ENCODE data around the gene SLC35F1.

The SLC35F1 gene

DNA sequence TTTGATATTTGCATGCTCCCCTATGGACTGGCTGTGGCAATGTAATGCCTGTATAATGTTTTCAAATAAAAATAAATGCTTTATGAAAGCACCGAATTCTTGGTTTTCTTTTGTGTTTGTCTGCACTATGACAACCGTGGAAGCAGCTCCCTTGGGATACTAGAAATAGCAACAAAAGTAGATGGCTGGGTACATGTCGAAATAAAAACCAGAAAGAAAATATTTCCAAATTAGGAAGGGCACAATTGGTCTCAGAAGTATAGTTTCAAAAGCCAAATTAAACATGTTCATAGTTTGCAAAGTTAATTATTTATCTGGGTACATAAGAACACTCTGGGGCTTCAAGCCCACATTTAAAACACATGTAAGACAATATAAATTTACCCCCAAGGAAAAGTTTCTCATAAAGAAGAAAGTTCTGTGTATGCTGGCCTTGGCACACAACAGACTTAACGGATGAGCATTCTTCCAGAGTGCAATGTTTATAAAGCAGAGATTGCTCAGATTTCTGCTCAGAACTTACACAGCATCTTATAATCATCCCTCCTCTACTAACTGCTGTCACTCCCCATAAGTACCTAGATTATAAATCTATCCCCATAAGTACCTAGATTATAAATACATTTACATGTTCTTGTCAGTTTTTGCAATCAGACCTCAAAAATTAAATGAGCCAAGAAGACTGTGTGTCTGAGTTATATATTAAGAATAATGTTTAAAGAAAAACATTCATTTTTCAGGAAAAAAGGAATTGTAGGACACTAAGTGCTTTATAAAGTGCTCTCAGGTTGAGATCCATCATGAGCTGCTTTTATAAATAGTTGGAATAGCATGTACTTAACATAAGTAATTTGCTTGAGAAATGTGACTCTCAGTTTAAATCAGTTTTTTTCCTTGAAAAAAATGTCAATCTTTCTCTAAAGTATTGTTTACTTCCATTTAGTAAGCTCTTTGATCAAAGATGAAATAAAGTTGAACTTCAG is 410.8 kb downstream of the SLC35F1 start:
- DNase-seq (ENCODE audit: low read depth), result no peak

DNA sequence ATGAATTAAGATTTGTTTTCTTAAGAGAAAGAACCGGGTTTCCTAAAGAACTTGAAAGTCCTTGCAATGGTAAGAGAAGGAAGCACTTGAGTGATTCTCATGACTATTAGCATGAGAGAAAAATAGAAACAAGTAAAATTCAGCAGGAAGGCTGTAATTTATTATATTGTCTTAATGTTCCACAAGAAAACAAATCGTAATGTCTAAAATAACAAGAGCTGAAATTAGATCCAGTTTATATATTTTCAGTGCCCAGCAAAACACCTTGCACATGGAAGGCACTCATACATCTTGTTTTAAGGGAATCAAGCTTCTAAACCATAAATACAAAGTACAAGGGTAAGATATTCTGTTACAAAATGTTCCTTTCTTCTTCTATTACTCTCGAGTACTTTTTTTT is 411.6 kb downstream of the SLC35F1 start:
- DNase-seq (ENCODE audit: low read depth), result no peak

DNA sequence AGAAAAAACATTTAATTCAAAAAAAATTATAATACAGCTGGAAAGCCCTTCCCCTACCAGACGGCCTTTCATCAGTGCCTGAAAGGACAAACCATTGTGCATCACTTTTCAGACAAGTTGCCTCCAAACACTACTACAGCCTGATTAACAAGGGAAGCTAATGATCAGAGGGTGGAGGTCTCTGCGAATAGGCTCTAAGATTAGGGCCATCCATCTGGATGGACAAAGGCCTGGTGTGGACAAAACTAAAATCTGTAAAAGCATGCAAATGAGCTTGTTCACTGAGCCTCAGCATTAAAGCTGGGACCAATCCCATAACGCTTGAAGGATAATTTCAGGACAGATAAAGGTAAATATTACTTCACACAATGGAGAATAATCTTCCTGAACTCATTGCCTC is 412.4 kb downstream of the SLC35F1 start:
- no peak for DNase-seq (ENCODE audit: low read depth)

DNA sequence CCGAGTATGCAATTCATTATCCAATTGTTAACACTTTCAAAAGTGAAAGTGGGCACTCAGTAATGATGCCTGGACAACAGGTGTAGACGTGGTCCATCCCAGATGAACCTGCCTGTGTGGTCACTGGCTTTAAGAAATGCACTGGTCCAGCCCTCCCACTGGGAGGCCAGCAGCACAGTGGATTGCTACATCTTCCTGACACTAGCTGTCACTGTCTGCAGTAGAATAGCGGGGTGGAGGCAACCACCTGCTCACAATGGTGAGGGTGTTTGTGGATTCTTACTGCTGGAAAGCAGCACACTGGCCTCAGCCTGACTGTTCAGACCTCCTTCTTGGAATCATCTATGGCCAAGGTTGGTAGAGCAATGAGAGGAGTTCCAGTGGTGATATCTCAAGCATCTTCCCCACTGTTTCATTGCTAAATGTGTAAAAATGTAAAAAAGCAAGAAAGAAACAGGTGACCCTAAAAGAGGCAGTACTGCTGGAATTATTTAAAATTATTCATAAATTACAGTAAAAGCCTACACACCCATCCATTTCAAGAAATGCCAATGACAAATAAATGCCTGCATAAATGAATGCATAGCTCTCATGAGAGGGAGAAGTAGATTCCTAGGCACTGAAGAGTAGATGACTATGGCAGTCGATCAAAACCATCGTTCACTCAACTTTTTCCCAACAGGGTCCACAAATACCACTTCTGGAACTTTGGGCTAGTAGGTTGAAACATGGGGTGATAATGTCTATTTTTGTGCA is 413.0 kb downstream of the SLC35F1 start:
- DNase-seq (ENCODE audit: low read depth), result no peak

DNA sequence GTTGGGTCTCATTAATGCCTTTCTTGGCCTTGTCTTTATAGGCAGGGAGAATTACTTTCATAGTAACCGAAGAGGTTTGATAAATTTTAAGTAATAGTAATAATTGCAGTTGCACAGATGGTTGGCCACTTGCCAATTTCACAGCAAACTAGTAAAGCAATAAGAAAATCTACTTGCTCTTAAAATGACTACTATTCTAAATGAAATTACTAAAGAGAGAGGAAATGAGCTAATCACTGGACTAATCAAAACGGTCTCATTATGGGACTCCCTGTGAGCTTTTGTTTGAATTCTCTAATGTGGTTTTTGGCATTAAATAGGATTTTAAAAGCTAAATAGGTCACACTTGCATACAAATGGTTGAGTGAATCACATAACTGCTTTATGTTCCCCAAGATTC is 413.6 kb downstream of the SLC35F1 start:
- DNase-seq (ENCODE audit: low read depth), result no peak

DNA sequence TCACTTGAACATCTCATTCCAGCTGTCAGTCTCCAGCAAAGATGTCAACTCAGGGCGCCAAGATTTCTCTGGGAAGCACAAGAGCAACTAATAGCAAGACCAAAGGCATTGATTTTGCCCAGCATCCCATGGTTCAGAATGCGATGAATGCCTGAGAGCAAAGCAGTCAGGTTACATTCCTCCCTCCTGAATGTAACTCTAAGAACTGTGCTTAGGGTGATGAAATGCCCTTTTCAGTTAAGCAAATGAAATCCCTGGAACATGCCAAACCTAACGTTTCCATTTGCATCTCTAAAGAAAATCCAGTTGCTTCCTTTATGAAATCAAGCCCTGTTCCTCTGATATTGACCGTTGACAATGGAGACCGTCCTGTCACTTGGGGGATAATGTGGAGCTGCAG is 417.1 kb downstream of the SLC35F1 start:
- no peak for DNase-seq (ENCODE audit: low read depth)

DNA sequence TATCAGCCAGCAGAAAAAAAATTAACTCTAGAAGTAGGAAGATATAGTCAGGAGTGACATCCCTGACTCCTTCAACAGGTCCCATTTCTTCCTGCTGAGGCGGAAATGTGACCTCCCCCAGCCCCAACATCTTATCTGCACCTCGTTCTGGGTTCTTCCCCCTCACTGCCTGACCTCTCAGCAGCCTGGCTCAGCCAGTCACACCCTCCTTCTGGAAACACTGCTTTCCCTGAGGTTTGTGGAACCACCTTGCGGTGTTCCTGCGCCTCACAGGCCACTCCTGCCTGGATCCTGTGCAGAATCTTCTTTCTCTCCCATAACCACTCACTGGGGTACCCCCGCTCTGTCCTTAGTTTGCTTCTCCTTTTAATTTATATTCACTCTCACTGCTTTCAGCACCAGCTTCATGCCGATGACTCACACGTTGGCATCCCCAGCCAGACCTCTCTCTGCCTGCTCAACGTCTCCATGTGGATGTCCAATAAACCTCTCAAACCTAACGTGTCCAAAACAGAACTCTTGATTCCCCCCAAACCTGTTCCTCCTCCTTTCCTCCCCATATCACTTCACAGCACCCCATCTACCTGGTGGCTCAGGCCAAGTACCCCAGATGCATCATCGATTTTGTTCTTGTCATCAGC is 418.3 kb downstream of the SLC35F1 start:
- no peak for DNase-seq (ENCODE audit: low read depth)

DNA sequence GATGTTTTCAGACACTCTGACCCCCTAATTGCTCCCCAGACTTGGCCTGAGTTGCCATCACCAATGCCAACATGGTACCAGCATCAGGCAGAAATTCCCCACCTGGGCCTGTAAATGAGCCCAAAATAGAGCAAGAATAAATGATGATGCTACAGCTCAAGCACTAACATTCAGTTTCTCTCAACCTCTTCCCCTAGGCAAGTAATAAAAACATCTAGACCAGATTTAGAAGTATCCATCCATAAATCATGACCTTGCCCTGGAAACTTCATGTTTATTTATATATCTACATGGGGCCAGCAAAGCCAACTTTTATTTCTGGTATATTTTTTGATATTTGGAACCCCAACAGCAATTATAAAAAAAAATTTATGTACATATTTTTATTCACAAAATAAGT is 419.6 kb downstream of the SLC35F1 start:
- DNase-seq (ENCODE audit: low read depth), result no peak

DNA sequence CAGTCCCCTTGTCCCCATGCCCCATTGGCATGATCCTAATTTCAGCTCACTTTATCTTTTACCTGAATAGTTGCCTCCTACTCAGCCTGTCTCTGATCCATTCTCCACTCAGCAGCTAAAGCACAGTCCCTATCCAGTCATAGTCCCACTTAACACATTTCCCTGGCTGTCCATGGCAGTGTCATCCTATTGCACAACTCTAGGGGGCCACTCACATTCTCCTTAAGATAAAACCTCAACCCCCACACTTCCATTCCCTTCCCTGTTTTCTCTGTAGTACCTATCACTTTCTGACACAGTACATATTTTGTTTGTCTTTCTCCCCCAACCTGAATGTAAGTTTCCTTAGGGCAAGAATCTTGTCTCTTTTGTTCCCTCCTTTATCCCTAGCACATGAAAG is 420.2 kb downstream of the SLC35F1 start:
- DNase-seq (ENCODE audit: low read depth), result no peak

DNA sequence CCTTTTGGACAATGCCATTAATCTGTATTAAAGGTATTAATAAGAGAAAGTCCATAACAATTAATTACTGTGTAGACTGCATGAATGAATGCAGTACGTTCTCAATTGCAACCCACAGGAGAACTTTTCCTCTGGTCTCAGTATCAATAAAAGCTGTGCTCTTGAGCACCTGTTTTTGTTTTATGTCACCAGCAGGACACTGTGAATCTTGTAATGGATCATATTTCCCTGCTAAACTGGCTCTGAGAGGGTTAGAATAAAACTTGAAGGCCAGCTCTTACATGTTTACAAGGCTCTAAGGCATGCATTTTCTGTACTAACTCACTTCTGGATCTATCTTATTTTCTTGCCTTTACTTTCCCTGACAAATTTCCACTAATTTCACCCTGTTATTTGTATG is 426.7 kb downstream of the SLC35F1 start:
- DNase-seq (ENCODE audit: low read depth), result no peak

DNA sequence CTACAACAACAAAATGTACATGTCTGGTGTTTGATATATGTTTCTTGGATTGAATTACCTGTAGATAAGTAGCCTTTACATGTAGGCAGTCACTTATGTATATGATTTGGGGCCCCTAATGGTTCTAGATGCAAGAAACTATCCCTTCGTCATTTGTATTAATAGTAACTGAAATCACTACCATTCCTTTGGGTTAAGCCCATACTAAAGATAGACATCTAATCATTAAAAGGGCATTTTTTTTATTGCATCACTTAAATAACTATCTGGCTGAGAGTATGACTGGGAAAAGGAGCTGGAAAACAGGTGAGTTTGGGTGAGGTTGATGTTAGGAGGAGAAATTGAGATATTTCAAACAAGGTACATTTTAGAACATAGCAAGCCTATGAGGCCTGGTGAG is 427.6 kb downstream of the SLC35F1 start:
- no peak for DNase-seq (ENCODE audit: low read depth)

DNA sequence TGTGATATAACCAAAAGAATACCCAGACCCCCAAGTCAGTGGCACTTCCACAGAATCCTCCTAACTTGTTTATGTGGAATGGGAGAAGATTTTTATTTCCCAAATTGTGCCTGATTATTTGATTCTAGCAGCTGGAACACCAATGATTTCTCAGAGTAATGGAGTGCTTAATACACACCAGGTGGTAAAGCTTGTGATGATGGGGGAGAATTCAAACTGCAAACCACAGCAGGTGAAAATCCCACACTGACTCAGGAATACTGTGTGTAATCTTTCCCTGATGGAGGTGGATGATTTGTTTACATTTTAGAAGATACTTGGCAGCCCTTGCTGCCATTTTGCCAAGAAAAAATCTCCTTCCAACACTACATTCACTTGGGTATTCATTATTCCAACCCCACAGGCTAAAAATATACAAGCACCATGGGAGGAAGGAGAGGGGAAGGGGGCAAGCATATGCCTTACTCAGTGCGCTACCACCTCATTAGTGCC is 428.3 kb downstream of the SLC35F1 start:
- DNase-seq (ENCODE audit: low read depth), result no peak

DNA sequence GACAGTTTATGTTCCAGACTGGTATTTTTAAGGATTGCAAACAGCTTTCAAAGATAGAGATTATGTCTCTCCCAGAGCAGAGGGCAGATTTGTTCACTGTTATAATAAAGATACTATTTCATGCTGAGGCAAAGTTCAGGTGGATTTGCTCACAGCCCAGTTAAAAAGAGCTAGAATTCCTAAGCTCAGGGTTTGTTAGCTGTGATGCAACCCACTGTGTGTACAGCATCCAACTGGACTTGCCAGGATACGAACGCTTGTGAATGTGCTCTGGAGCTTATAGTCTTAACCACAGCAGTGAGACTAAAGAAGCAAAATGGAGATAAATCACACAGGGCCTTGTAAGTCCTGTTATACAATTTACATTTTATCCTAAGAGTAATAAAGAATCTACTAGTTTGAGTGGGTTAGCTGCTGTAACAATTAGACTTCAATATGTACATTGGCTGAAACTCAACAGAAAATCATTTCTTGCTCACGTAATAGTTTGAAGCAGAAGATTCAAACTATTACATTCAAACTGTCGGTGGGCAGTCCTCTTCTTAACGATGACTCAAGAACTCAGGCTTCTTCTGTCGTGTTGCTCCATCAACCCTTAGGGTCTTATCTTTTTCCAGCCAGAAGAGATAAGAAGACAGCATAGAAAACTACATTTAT is 437.1 kb downstream of the SLC35F1 start:
- DNase-seq (ENCODE audit: low read depth), result no peak

DNA sequence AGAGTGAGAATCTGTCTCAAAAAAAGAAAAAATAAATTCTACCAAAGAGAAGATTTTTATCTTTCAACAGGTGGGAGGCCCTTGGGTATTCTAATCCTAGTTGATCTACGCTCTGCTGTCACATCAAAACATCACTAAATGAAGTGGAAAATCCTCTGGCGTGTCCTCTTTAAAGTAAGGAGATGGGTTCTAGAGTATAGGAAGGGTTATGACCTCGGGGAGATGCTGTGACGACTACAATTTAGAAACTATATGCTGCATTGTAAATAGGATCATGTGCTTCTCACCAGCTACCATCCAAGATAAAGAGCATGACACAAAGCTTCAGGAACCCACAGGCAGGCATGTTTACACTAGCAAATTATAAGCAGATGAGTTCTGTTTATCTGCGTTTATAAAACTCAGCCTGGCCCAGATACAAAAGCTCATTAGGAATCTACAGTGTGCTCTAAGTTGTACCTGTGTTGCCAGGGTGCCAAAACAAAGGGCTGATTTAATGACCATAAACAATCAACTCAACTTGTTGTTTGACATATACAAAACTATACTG is 443.9 kb downstream of the SLC35F1 start:
- no peak for DNase-seq (ENCODE audit: low read depth)

DNA sequence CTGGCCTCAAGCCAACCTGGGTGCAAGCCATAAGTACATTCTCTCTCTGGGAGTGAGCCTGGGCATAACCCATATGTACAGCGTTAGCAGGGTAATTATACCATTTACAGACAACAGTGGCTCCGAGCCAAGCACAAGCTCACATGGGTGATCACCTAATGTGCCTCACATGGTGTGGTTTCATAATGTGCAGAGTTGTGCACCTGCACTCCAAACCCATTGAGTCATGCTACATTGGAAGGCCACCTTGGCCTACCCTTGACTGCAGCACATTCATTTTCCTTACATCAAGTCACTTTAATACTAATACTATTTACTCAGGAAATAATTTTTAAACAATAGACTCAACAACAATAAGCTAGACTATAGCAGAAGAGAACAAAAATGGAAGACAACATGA is 446.5 kb downstream of the SLC35F1 start:
- no peak for DNase-seq (ENCODE audit: low read depth)

DNA sequence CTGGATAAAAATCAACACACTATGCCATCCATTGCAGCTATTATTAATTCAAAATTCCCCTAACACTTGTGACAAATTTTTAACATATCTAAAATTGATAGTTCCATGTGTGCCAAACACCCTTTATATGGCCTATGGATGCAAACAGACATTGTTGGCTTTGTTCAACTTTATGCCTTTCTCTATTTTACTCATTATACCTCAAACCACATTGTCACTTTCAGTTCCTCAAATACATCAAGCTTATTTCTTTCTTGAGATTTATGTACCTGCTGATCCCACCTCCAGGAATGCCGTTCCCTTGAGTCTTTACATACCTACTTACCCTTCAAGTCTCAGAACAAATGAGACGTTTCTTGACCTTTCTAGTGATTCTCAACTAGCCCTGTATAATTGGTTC is 447.6 kb downstream of the SLC35F1 start:
- no peak for DNase-seq (ENCODE audit: low read depth)

DNA sequence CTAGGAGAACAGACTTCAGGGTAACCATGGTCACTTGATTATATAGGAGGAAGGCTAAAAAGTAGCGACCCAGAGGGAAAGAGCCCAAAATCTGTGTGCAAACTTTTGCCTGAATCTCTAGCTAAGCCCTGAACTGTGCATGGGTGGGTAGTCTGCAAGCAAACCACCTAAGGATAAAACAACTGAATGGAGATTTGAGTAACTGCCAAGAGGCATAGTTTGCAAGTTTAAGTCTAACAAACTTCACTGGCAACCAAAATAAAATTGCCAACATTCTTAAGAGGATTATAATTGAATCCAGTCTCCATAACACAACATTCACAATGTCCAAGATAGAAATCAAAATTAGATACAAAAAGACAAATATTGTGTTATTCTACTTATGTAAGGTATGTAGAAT is 449.0 kb downstream of the SLC35F1 start:
- DNase-seq (ENCODE audit: low read depth), result no peak

DNA sequence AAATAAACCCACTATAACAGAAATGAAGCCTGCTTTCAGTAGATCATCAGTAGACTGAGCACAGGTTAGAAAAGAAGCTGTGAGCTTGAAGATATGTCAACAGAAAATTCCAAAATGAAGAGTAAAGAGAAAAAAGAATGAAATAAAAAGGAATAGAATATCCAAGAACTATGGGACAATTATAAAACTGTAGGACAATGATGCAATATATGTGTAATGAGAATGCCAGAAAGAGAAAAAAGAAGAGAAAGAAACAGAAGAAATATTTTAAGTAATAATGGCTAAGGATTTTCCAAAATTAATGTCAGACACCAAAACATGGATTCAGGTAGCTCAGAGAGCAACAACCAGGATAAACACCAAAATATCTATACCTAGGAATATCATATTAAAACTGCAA is 449.6 kb downstream of the SLC35F1 start:
- DNase-seq (ENCODE audit: low read depth), result no peak

Measured in activated T-cell treated with anti-CD3 and anti-CD28 coated beads for 24 hours (primary cell).